HepG2 (cell line): ENCODE measurements around the gene MVP. TPM values are rescaled to one million over a fixed set of nuclear protein-coding genes. Genes with fewer than 3 reads are reported as not detected.

Experiments used
- CHD2 ChIP-seq: IDR thresholded peaks from 2 replicates; pipeline ENCODE4 v1.6.1; 2011; ENCODE audit warnings: low read depth, low read length, improper control_type of control experiment
- E2F2 ChIP-seq: sonication (generic); formaldehyde crosslinking; IDR thresholded peaks from 2 replicates; pipeline ENCODE4 v1.4.0; 2020; ENCODE audit warnings: missing genetic modification reagents, borderline replicate concordance
- FOXK2 ChIP-seq: fragments of 450-650 bp; IDR thresholded peaks from 2 replicates; pipeline ENCODE4 v1.6.1; 2016
- GZF1 ChIP-seq: sonication (generic); formaldehyde crosslinking; IDR thresholded peaks from 2 replicates; pipeline ENCODE4 v1.5.1; 2020; ENCODE audit warnings: mild to moderate bottlenecking, missing genetic modification reagents
- ISX ChIP-seq: sonication (generic); formaldehyde crosslinking; conservative IDR thresholded peaks from 2 replicates; pipeline ENCODE4 v1.5.0; 2020; ENCODE audit warnings: missing genetic modification reagents
- KMT2B ChIP-seq: IDR thresholded peaks from 2 replicates; pipeline ENCODE4 v1.6.1; 2016; ENCODE audit warnings: missing genetic modification reagents, missing compliant biosample characterization
- PCBP1 ChIP-seq: fragments of 200-400 bp; formaldehyde crosslinking; IDR thresholded peaks from 2 replicates; pipeline ENCODE4 v1.6.1; 2017; ENCODE audit warnings: mild to moderate bottlenecking, low read depth, low read length, borderline replicate concordance
- PLRG1 ChIP-seq: fragments of 450-650 bp; conservative IDR thresholded peaks from 2 replicates; pipeline ENCODE4 v1.6.1; 2016
- SALL1 ChIP-seq: sonication (generic); formaldehyde crosslinking; IDR thresholded peaks from 2 replicates; pipeline ENCODE4 v1.8.0; 2022; ENCODE audit warnings: mild to moderate bottlenecking, missing genetic modification reagents
- SRSF9 ChIP-seq: fragments of 200-400 bp; formaldehyde crosslinking; IDR thresholded peaks from 2 replicates; pipeline ENCODE4 v1.6.1; 2018; ENCODE audit warnings: borderline replicate concordance, mild to moderate bottlenecking, low read depth, low read length; ENCODE audit not compliant: insufficient read depth, poor library complexity, severe bottlenecking
- TBX3 ChIP-seq: fragments of 450-650 bp; IDR thresholded peaks from 2 replicates; pipeline ENCODE4 v1.6.1; 2017; ENCODE audit warnings: antibody characterized with exemption, mild to moderate bottlenecking, inconsistent platforms, borderline replicate concordance
- THAP11 ChIP-seq: IDR thresholded peaks from 2 replicates; pipeline ENCODE4 v1.6.1; 2016; ENCODE audit warnings: missing biosample characterization, missing genetic modification reagents
- THRA ChIP-seq: sonication (generic); formaldehyde crosslinking; IDR thresholded peaks from 2 replicates; pipeline ENCODE4 v1.4.0; 2020; ENCODE audit warnings: missing genetic modification reagents, borderline replicate concordance
- TOE1 ChIP-seq: sonication (generic); formaldehyde crosslinking; IDR thresholded peaks from 2 replicates; pipeline ENCODE4 v1.4.0; 2020; ENCODE audit warnings: mild to moderate bottlenecking, missing genetic modification reagents
- ZNF513 ChIP-seq: sonication (generic); formaldehyde crosslinking; conservative IDR thresholded peaks from 2 replicates; pipeline ENCODE4 v1.5.0; 2020; ENCODE audit warnings: missing genetic modification reagents
- polyA plus RNA-seq, 8 experiments: library from polyadenylated mRNA; depleted of rRNA in 3 of 8; stranded (reverse) in 7 of 8; unstranded in 1 of 8; fragments of >200 nt; fragmentation: Illumina TruSeq in 4 of 8; extraction: Trizol in 4 of 8; gene quantifications; 2 replicates each; pipeline versions ENCODE4 v1.2.1 to v1.2.3, GENCODE V29; 2011 to 2016; ENCODE audit warnings: low read depth in 4 of 8, missing spikeins in 1 of 8, mixed read lengths in 1 of 8; ENCODE audit not compliant: insufficient read depth in 1 of 8
- total RNA-seq, 5 experiments: library from RNA; depleted of rRNA; stranded (reverse); fragments of >200 nt; fragmentation: Illumina TruSeq; extraction: Trizol; gene quantifications; 2 replicates each; pipeline ENCODE4 v1.2.3, GENCODE V29; 2016; ENCODE audit warnings: low read depth in 1 of 5
- TF ChIP-seq, protein P1 (sequence below): IDR thresholded peaks from 2 replicates; pipeline ENCODE4 v1.6.1; 2012; ENCODE audit warnings: low read length, improper control_type of control experiment
- TF ChIP-seq, protein P2 (sequence below): sonication (generic); formaldehyde crosslinking; IDR thresholded peaks from 2 replicates; pipeline ENCODE4 v1.8.1; 2023; ENCODE audit warnings: mild to moderate bottlenecking, missing genetic modification reagents
- TF ChIP-seq, protein P3 (sequence below): sonication (generic); formaldehyde crosslinking; IDR thresholded peaks from 2 replicates; pipeline ENCODE4 v1.5.0; 2020; ENCODE audit warnings: mild to moderate bottlenecking, missing genetic modification reagents, moderate library complexity

The MVP gene
- total and polyA plus RNA-seq, 2 of the 13 experiments (the other 11 are each of a cell fraction or from before 2014, with no cell fraction given) = 22.9 to 43.5 TPM

- TF ChIP-seq, protein P1, sequence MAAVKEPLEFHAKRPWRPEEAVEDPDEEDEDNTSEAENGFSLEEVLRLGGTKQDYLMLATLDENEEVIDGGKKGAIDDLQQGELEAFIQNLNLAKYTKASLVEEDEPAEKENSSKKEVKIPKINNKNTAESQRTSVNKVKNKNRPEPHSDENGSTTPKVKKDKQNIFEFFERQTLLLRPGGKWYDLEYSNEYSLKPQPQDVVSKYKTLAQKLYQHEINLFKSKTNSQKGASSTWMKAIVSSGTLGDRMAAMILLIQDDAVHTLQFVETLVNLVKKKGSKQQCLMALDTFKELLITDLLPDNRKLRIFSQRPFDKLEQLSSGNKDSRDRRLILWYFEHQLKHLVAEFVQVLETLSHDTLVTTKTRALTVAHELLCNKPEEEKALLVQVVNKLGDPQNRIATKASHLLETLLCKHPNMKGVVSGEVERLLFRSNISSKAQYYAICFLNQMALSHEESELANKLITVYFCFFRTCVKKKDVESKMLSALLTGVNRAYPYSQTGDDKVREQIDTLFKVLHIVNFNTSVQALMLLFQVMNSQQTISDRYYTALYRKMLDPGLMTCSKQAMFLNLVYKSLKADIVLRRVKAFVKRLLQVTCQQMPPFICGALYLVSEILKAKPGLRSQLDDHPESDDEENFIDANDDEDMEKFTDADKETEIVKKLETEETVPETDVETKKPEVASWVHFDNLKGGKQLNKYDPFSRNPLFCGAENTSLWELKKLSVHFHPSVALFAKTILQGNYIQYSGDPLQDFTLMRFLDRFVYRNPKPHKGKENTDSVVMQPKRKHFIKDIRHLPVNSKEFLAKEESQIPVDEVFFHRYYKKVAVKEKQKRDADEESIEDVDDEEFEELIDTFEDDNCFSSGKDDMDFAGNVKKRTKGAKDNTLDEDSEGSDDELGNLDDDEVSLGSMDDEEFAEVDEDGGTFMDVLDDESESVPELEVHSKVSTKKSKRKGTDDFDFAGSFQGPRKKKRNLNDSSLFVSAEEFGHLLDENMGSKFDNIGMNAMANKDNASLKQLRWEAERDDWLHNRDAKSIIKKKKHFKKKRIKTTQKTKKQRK = no peak
- TF ChIP-seq THAP11 (CRISPR knock-in tag) = peak; percentile 59; the same call in 1 of the 2 replicates
- no peak for TF ChIP-seq KMT2B (CRISPR knock-in tag)
- TF ChIP-seq THRA (CRISPR knock-in tag) = no peak
- no peak for TF ChIP-seq TBX3
- TF ChIP-seq PCBP1 = no peak
- no peak for TF ChIP-seq SRSF9
- TF ChIP-seq, protein P2, sequence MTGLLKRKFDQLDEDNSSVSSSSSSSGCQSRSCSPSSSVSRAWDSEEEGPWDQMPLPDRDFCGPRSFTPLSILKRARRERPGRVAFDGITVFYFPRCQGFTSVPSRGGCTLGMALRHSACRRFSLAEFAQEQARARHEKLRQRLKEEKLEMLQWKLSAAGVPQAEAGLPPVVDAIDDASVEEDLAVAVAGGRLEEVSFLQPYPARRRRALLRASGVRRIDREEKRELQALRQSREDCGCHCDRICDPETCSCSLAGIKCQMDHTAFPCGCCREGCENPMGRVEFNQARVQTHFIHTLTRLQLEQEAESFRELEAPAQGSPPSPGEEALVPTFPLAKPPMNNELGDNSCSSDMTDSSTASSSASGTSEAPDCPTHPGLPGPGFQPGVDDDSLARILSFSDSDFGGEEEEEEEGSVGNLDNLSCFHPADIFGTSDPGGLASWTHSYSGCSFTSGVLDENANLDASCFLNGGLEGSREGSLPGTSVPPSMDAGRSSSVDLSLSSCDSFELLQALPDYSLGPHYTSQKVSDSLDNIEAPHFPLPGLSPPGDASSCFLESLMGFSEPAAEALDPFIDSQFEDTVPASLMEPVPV = no peak
- TF ChIP-seq FOXK2 = no peak
- TF ChIP-seq, protein P3, sequence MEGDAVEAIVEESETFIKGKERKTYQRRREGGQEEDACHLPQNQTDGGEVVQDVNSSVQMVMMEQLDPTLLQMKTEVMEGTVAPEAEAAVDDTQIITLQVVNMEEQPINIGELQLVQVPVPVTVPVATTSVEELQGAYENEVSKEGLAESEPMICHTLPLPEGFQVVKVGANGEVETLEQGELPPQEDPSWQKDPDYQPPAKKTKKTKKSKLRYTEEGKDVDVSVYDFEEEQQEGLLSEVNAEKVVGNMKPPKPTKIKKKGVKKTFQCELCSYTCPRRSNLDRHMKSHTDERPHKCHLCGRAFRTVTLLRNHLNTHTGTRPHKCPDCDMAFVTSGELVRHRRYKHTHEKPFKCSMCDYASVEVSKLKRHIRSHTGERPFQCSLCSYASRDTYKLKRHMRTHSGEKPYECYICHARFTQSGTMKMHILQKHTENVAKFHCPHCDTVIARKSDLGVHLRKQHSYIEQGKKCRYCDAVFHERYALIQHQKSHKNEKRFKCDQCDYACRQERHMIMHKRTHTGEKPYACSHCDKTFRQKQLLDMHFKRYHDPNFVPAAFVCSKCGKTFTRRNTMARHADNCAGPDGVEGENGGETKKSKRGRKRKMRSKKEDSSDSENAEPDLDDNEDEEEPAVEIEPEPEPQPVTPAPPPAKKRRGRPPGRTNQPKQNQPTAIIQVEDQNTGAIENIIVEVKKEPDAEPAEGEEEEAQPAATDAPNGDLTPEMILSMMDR (CRISPR knock-in tag) = no peak
- no peak for TF ChIP-seq CHD2
- TF ChIP-seq E2F2 = no peak
- TF ChIP-seq SALL1 = no peak
- no peak for TF ChIP-seq ZNF513 (CRISPR knock-in tag)
- TF ChIP-seq TOE1 = no peak
- no peak for TF ChIP-seq PLRG1
- TF ChIP-seq GZF1 (CRISPR knock-in tag) = no peak
- TF ChIP-seq ISX (CRISPR knock-in tag) = no peak
Observed at GRCh38 chr16:29891525-29892457, 71.5 kb downstream of the MVP start (continued).
